HEK293T (cell line): ENCODE data around the gene BEST2.

ENCODE experiments used
- HDGF ChIP-seq: fragments of 450-650 bp; IDR thresholded peaks from 2 replicates; pipeline ENCODE4 v1.6.1; 2017; ENCODE audit warnings: antibody characterized with exemption, borderline replicate concordance
- LEF1 ChIP-seq: fragments of 450-650 bp; IDR thresholded peaks from 2 replicates; pipeline ENCODE4 v1.6.1; 2017; ENCODE audit warnings: mild to moderate bottlenecking, borderline replicate concordance

DNA sequence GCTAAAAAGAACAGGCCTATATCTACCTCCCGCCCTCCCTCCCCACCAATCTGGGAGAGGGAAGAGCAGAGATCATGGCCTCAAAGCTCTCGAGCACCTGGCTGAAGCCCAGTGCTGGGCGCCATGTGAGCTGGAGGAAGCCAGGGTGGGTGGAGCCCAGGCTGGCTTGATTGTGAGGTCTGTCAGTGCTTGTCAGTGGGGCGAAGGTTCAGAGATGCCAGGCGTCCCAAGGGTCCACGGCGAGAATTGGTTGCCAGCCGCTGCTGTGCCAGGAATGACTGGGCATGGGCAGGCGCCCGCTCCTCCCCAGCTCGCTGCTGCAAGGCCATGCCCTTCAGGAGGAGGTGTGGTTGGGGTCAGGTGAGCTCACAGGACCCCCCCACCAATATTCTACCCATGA lies 11.5 kb downstream of the BEST2 start:
- no peak for TF ChIP-seq LEF1
- TF ChIP-seq HDGF, result no peak
